Sigmoid colon (tissue), 7 donors: Measurements from ENCODE around the gene RABGAP1L. TPM values are rescaled to one million over a fixed set of nuclear protein-coding genes. Genes with fewer than 3 reads are reported as not detected.
A peak's percentile ranks its signal among the peaks of the same experiment; 100 is the strongest.

Source experiments
- DNase-seq: peaks from one replicate; pipeline ENCODE4 v3.0.0-alpha.2; 2019
- H3K27ac ChIP-seq, 4 donors: fragments of 200-600 bp; sonication (generic); one replicate each; pipeline ENCODE4 v1.5.1; 2016 to 2019; ENCODE audit warnings: mild to moderate bottlenecking in 1 of 4
- H3K27me3 ChIP-seq, 3 donors: fragments of 200-600 bp; sonication (generic); one replicate each; pipeline ENCODE4 v1.5.1; 2019; ENCODE audit warnings: mild to moderate bottlenecking in 1 of 3
- H3K36me3 ChIP-seq, 4 donors: fragments of 200-600 bp; sonication (generic); one replicate each; pipeline ENCODE4 v1.5.1; 2016 to 2019
- H3K4me1 ChIP-seq, 4 donors: fragments of 200-600 bp; sonication (generic); one replicate each; pipeline ENCODE4 v1.5.1; 2017 to 2019
- H3K4me3 ChIP-seq, 4 donors: fragments of 200-600 bp; sonication (generic); one replicate each; pipeline ENCODE4 v1.5.1; 2017 to 2019; ENCODE audit warnings: mild to moderate bottlenecking in 2 of 4, moderate library complexity in 1 of 4
- H3K9me3 ChIP-seq, 4 donors: fragments of 200-600 bp in 3 of 4; sonication (generic) in 3 of 4; one replicate each; pipeline versions ENCODE4 v1.5.1 to v1.6.1; 2013 to 2019
- EP300 ChIP-seq, 4 donors: sonication (generic); formaldehyde crosslinking; IDR thresholded peaks; one replicate each; pipeline ENCODE4 v1.6.1; 2017; ENCODE audit warnings: antibody characterized with exemption in 4 of 4
- POLR2A ChIP-seq, 2 donors: fragments of 450-650 bp; IDR thresholded peaks; one replicate each; pipeline ENCODE4 v1.6.1; 2016; ENCODE audit warnings: antibody characterized with exemption in 2 of 2, mild to moderate bottlenecking in 2 of 2, moderate library complexity in 2 of 2
- POLR2AphosphoS5 ChIP-seq, 4 donors: sonication (generic); formaldehyde crosslinking; IDR thresholded peaks; one replicate each; pipeline ENCODE4 v1.6.1; 2017; ENCODE audit warnings: antibody characterized with exemption in 4 of 4
- WGBS, 2 donors: extraction: QIAGEN DNeasy Blood & Tissue Kit; methylation state at CpG; one replicate each; pipeline ENCODE4 v1.1.7; 2013; 5-methylcytosine and 5-hydroxymethylcytosine counted together
- intact Hi-C: fragments of 100-400 bp; cut with DNase I; formaldehyde crosslinking; loops from one replicate; pipeline ENCODE4 v1.15.1; 2023
- polyA plus RNA-seq, 3 donors: library from polyadenylated mRNA; stranded (reverse); fragments of 200-250 nt; gene quantifications; one replicate each; pipeline ENCODE4 v1.2.3, GENCODE V29; 2013
- total RNA-seq, 4 donors: library from RNA; depleted of rRNA; stranded (reverse); fragments of >200 nt; gene quantifications; one replicate each; pipeline ENCODE4 v1.1.0, GENCODE V29; 2016
- TF ChIP-seq, protein P1 (sequence below), 4 experiments: fragments of 450-650 bp in 3 of 4; fragments of 200-600 bp in 1 of 4; IDR thresholded peaks; one replicate each; pipeline ENCODE4 v1.5.1; 2016 to 2019; ENCODE audit warnings: antibody characterized with exemption in 4 of 4, mild to moderate bottlenecking in 3 of 4, moderate library complexity in 2 of 4
- donor health status: healthy with polysubstance abuse.
- donor health status: Bipolar disorder and iron deficiency.
- donor health status: healthy.

Gene RABGAP1L
- total and polyA plus RNA-seq, 7 donors, result 25.2 to 42.9 (median 35.4) TPM

DNA sequence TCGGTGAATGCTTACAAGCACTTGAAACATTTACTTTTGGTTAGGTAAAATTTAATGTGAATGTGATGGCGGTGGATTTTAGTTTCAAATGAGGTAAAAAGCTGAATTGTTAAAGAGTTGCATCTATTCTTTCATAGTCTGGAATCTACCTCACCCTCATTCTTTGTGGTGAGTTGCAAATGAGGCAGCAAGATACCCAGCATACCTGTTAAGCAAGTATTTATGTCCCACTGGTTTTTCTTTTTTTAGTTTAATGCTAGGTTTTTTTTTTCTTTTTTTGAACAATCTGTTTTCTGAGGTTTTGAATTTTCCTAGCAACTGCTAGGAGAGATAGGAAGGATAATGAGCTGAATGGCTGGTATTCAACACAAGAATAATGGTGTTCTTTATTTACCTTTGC lies 712.6 kb downstream of the RABGAP1L start:
- H3K4me1 ChIP-seq, result peaks cover 0 to 6% (median 0%) of the 10 kb centered on the region in 4 donors
- no peak for TF ChIP-seq POLR2AphosphoS5 (IDR thresholded peaks at IDR 0.05)
- TF ChIP-seq, protein P1, sequence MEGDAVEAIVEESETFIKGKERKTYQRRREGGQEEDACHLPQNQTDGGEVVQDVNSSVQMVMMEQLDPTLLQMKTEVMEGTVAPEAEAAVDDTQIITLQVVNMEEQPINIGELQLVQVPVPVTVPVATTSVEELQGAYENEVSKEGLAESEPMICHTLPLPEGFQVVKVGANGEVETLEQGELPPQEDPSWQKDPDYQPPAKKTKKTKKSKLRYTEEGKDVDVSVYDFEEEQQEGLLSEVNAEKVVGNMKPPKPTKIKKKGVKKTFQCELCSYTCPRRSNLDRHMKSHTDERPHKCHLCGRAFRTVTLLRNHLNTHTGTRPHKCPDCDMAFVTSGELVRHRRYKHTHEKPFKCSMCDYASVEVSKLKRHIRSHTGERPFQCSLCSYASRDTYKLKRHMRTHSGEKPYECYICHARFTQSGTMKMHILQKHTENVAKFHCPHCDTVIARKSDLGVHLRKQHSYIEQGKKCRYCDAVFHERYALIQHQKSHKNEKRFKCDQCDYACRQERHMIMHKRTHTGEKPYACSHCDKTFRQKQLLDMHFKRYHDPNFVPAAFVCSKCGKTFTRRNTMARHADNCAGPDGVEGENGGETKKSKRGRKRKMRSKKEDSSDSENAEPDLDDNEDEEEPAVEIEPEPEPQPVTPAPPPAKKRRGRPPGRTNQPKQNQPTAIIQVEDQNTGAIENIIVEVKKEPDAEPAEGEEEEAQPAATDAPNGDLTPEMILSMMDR (IDR thresholded peaks at IDR 0.05), result no peak
- TF ChIP-seq POLR2A (IDR thresholded peaks at IDR 0.05), result no peak
- TF ChIP-seq EP300 (IDR thresholded peaks at IDR 0.05), result no peak
- no peaks in the 10 kb centered on the region for H3K27me3 ChIP-seq
- 79 to 94% methylated on average over 2 of the region's 2 CpGs for WGBS, 2 donors
- H3K27ac ChIP-seq, result no peak overlapping the region
- H3K9me3 ChIP-seq, result no peaks in the 10 kb centered on the region
- no peak overlapping the region for H3K4me3 ChIP-seq
- intact Hi-C loops, result no loop called here
- no peaks in the 10 kb centered on the region for H3K36me3 ChIP-seq
- no peak for DNase-seq

DNA sequence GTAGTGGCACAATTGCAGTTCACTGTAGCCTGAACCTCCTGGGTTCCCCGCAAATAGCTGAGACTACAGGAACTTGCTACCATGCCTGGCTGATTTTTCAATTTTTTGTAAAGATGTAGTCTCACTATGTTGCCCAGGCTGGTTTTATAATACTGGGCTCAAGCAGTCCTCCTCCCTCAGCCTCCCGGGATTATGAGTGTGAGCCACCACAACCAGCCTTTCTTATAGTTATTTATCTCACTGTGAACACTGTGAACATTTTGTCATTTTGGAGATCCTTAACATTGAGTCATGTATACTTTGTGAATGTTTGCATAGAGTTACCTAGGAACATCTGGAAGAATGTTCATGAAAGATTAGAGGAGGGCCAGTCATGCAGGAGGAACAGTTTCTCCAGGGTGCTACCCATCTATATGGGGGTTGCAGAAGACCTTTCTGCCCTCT lies 713.3 kb downstream of the RABGAP1L start:
- Histone ChIP-seq H3K36me3 (no peaks in the 10 kb centered on the region), H3K4me1 (peaks cover 0 to 6% (median 0%) of the 10 kb centered on the region in 4 donors), H3K9me3 (no peaks in the 10 kb centered on the region), H3K27ac (no peak overlapping the region), H3K4me3 (no peak overlapping the region), H3K27me3 (no peaks in the 10 kb centered on the region)
- TF ChIP-seq, protein P1 (IDR thresholded peaks at IDR 0.05), result no peak
- TF ChIP-seq POLR2AphosphoS5 (IDR thresholded peaks at IDR 0.05) (no peak), EP300 (IDR thresholded peaks at IDR 0.05) (no peak), POLR2A (IDR thresholded peaks at IDR 0.05) (no peak)
- WGBS, 2 donors, result 87 to 96% methylated on average over 2 of the region's 2 CpGs
- no peak for DNase-seq
- intact Hi-C loops, result no loop called here

DNA sequence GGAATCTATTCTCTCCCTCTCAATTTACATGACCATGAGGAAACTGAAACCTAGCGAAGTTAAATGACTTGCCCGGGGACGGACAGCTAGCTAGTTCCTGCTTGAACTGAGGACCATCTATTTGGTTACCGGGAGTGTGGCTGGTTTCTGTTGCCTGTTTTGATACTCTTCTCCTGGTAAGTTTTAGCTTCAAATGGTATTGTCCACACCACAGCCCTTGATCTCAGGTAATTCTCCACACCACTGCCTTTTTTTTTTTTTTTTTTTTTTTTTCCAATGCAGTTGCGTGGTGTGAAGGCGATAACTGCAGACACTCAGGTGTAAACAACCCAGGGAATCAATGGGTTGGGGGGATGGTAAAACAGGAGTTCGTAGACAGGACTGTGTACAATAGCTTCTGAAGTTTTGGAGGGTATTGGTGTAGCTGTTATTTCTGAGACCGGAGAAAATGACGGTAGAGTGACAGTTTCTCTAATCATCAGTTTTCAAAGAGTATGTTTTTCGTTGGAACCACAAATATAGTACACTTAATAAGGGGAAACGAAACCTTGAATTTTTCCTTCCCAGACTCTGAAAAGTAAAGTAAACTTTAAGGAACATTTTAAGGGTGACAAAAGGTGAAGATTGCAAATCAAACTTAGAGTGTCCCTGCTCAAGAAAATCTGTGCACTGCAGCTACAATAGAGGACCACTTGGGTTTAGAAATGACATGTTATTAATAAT lies 715.2 kb downstream of the RABGAP1L start:
- H3K36me3 ChIP-seq, result no peaks in the 10 kb centered on the region
- no peaks in the 10 kb centered on the region for H3K9me3 ChIP-seq
- WGBS, 2 donors, result 9 to 35% methylated on average over 11 of the region's 11 CpGs
- no peak overlapping the region for H3K27ac ChIP-seq
- TF ChIP-seq POLR2AphosphoS5 (IDR thresholded peaks at IDR 0.05) (no peak), EP300 (IDR thresholded peaks at IDR 0.05) (no peak), POLR2A (IDR thresholded peaks at IDR 0.05) (no peak)
- TF ChIP-seq, protein P1 (IDR thresholded peaks at IDR 0.05), result no peak
- intact Hi-C loops, result no loop called here
- no peak for DNase-seq
- peaks cover 0 to 6% (median 0%) of the 10 kb centered on the region in 4 donors for H3K4me1 ChIP-seq
- peak overlapping the region in 2 of 4 donors; percentile 19 to 26 for H3K4me3 ChIP-seq
- H3K27me3 ChIP-seq, result no peaks in the 10 kb centered on the region

DNA sequence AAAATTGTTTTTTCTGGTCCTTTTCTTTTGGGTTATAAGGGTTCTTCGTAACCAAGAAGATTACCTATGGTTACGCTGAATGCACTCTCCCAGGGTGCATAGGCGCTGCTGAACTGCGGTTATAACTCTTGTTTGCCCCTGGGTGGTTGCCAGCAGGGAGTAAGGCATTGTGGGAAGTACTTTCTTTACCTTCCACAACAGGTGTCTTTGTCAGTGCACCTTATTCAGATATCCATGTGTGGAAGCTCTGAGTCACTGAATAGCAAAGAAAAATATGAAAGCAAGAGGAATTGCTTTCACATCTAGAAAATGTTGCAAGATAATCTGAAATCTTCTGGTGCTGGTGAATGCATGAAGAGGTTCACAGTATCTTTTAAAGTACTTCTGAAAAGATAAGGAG lies 716.0 kb downstream of the RABGAP1L start:
- intact Hi-C loops, result no loop called here

More for the DNA sequence above, 716.0 kb downstream of the RABGAP1L start:
- peaks cover 0 to 6% (median 0%) of the 10 kb centered on the region in 4 donors for H3K4me1 ChIP-seq
- WGBS, 2 donors, result 13 to 49% methylated on average over 4 of the region's 4 CpGs
- no peaks in the 10 kb centered on the region for H3K9me3 ChIP-seq
- no peak overlapping the region for H3K4me3 ChIP-seq
- no peak overlapping the region for H3K27ac ChIP-seq
- TF ChIP-seq, protein P1 (IDR thresholded peaks at IDR 0.05), result no peak
- no peak for TF ChIP-seq EP300 (IDR thresholded peaks at IDR 0.05)
- TF ChIP-seq POLR2A (IDR thresholded peaks at IDR 0.05), result no peak
- TF ChIP-seq POLR2AphosphoS5 (IDR thresholded peaks at IDR 0.05), result no peak
- no peaks in the 10 kb centered on the region for H3K36me3 ChIP-seq
- no peaks in the 10 kb centered on the region for H3K27me3 ChIP-seq
- DNase-seq, result no peak
